Measurements from ENCODE around the gene TTC38. TPM values are rescaled to one million over a fixed set of nuclear protein-coding genes. Genes with fewer than 3 reads are reported as not detected.

The TTC38 gene
- total RNA-seq, 1 donor from 2014 or later, result 26.3 TPM

- no peak overlapping the region for H3K27ac ChIP-seq
- no peak for DNase-seq
- peak; percentile 28 for ATAC-seq
- no peaks in the 10 kb centered on the region for H3K9me3 ChIP-seq
- H3K4me1 ChIP-seq, result no peaks in the 10 kb centered on the region
- intact Hi-C loops (cut with DNase I), result no loop called here
- no peak overlapping the region for H3K4me3 ChIP-seq
- H3K27me3 ChIP-seq, result no peaks in the 10 kb centered on the region
- peaks cover 23% of the 10 kb centered on the region for H3K36me3 ChIP-seq
- TF ChIP-seq CTCF (IDR thresholded peaks at IDR 0.05), result no peak
Measured at GRCh38 chr22:46225631-46226030, 42.2 kb upstream of the TTC38 start.

- Histone ChIP-seq H3K9me3 (no peaks in the 10 kb centered on the region), H3K4me1 (no peaks in the 10 kb centered on the region), H3K27ac (no peak overlapping the region), H3K4me3 (no peak overlapping the region), H3K27me3 (no peaks in the 10 kb centered on the region), H3K36me3 (peaks cover 16% of the 10 kb centered on the region)
- no peak for TF ChIP-seq CTCF (IDR thresholded peaks at IDR 0.05)
- intact Hi-C loops (cut with DNase I), result no loop called here
- ATAC-seq (no peak), DNase-seq (no peak)
Measured at GRCh38 chr22:46226577-46226976, 41.2 kb upstream of the TTC38 start.

GRCh38 chr22:46229701-46230100 lies 38.1 kb upstream of the TTC38 start:
- no peaks in the 10 kb centered on the region for H3K4me1 ChIP-seq
- no peaks in the 10 kb centered on the region for H3K27me3 ChIP-seq
- peaks cover 14% of the 10 kb centered on the region for H3K36me3 ChIP-seq
- H3K4me3 ChIP-seq, result no peak overlapping the region
- DNase-seq, result no peak
- H3K9me3 ChIP-seq, result no peaks in the 10 kb centered on the region
- intact Hi-C loops (cut with DNase I), result no loop called here
- H3K27ac ChIP-seq, result no peak overlapping the region
- no peak for ATAC-seq
- no peak for TF ChIP-seq CTCF (IDR thresholded peaks at IDR 0.05)

GRCh38 chr22:46230262-46230901 lies 37.4 kb upstream of the TTC38 start:
- Histone ChIP-seq H3K4me3 (no peak overlapping the region), H3K36me3 (peaks cover 18% of the 10 kb centered on the region), H3K27me3 (no peaks in the 10 kb centered on the region), H3K4me1 (no peaks in the 10 kb centered on the region), H3K27ac (no peak overlapping the region), H3K9me3 (no peaks in the 10 kb centered on the region)
- TF ChIP-seq CTCF (IDR thresholded peaks at IDR 0.05), result no peak
- intact Hi-C loops (cut with DNase I), result no loop called here
- no peak for DNase-seq
- ATAC-seq, result no peak

- no peak overlapping the region for H3K4me3 ChIP-seq
- no peaks in the 10 kb centered on the region for H3K4me1 ChIP-seq
- intact Hi-C loops (cut with DNase I), result no loop called here
- peaks cover 39% of the 10 kb centered on the region for H3K36me3 ChIP-seq
- DNase-seq (no peak), ATAC-seq (peak; percentile 73)
- H3K27me3 ChIP-seq, result no peaks in the 10 kb centered on the region
- no peak overlapping the region for H3K27ac ChIP-seq
- TF ChIP-seq CTCF (IDR thresholded peaks at IDR 0.05), result no peak
- H3K9me3 ChIP-seq, result no peaks in the 10 kb centered on the region
Measured at GRCh38 chr22:46233231-46233630, 34.6 kb upstream of the TTC38 start.

- TF ChIP-seq CTCF (IDR thresholded peaks at IDR 0.05), result no peak
- ATAC-seq, result no peak
- H3K27me3 ChIP-seq, result no peaks in the 10 kb centered on the region
Measured at GRCh38 chr22:46234969-46235368, 32.8 kb upstream of the TTC38 start.

More at GRCh38 chr22:46234969-46235368, 32.8 kb upstream of the TTC38 start:
- Histone ChIP-seq H3K36me3 (peaks cover 48% of the 10 kb centered on the region), H3K9me3 (no peaks in the 10 kb centered on the region), H3K27ac (no peak overlapping the region), H3K4me3 (no peak overlapping the region), H3K4me1 (no peaks in the 10 kb centered on the region)
- DNase-seq, result no peak
- intact Hi-C loops (cut with DNase I), result no loop called here

All from upper lobe of right lung (tissue), 1 donor.